ENCODE results near the gene AFP.

The AFP gene

GRCh38 chr4:73501664-73502265, 65.7 kb downstream of the AFP start:
- H3F3A ChIP-seq (ENCODE audit: insufficient read depth), result no peaks in the 10 kb centered on the region
- H3K9me2 ChIP-seq (replicated peaks; ENCODE audit: insufficient read depth, low read length), result no peaks in the 10 kb centered on the region
- H3K4me2 ChIP-seq (ENCODE audit: low read depth, low read length, poor library complexity, severe bottlenecking), result no peak overlapping the region
- no peak overlapping the region for H3K4me3 ChIP-seq (ENCODE audit: insufficient read depth, low read length, poor library complexity, severe bottlenecking)
- no peaks in the 10 kb centered on the region for H3K9me3 ChIP-seq (ENCODE audit: insufficient read depth, low read length)
- no peak overlapping the region for H2AFZ ChIP-seq (ENCODE audit: low read depth, low read length, severe bottlenecking)
- no peaks in the 10 kb centered on the region for H3K36me3 ChIP-seq (ENCODE audit: low read length)
- H3K27me3 ChIP-seq (ENCODE audit: low read length), result no peaks in the 10 kb centered on the region
- no peak overlapping the region for H3K27ac ChIP-seq (ENCODE audit: low read depth, low read length)
- no peak overlapping the region for H3K9ac ChIP-seq (ENCODE audit: low read length)
- H4K20me1 ChIP-seq (ENCODE audit: low read depth, low read length), result no peaks in the 10 kb centered on the region
- no peaks in the 10 kb centered on the region for H3K79me2 ChIP-seq (ENCODE audit: insufficient read depth, low read length)
- no peak for TF ChIP-seq CTCF (IDR thresholded peaks at IDR 0.05; ENCODE audit: insufficient read depth, low read length, poor library complexity, severe bottlenecking)
- TF ChIP-seq EZH2phosphoT487 (conservative IDR thresholded peaks at IDR 0.05; ENCODE audit: low read length), result no peak

GRCh38 chr4:73505567-73505966, 69.5 kb downstream of the AFP start:
- TF ChIP-seq CTCF (IDR thresholded peaks at IDR 0.05; ENCODE audit: insufficient read depth, low read length, poor library complexity, severe bottlenecking), result no peak
- TF ChIP-seq EZH2phosphoT487 (conservative IDR thresholded peaks at IDR 0.05; ENCODE audit: low read length), result no peak
- no peak overlapping the region for H3K4me2 ChIP-seq (ENCODE audit: low read depth, low read length, poor library complexity, severe bottlenecking)
- H3K9me3 ChIP-seq (ENCODE audit: insufficient read depth, low read length), result no peaks in the 10 kb centered on the region
- no peak overlapping the region for H3K9ac ChIP-seq (ENCODE audit: low read length)
- no peaks in the 10 kb centered on the region for H3F3A ChIP-seq (ENCODE audit: insufficient read depth)
- no peaks in the 10 kb centered on the region for H3K9me2 ChIP-seq (replicated peaks; ENCODE audit: insufficient read depth, low read length)
- H3K36me3 ChIP-seq (ENCODE audit: low read length), result no peaks in the 10 kb centered on the region
- no peak overlapping the region for H2AFZ ChIP-seq (ENCODE audit: low read depth, low read length, severe bottlenecking)
- no peak overlapping the region for H3K4me3 ChIP-seq (ENCODE audit: insufficient read depth, low read length, poor library complexity, severe bottlenecking)
- no peaks in the 10 kb centered on the region for H4K20me1 ChIP-seq (ENCODE audit: low read depth, low read length)
- no peaks in the 10 kb centered on the region for H3K27me3 ChIP-seq (ENCODE audit: low read length)
- no peaks in the 10 kb centered on the region for H3K79me2 ChIP-seq (ENCODE audit: insufficient read depth, low read length)
- H3K27ac ChIP-seq (ENCODE audit: low read depth, low read length), result no peak overlapping the region
